GM23338 (cell line): ENCODE results near the gene MAPRE3. TPM values are rescaled to one million over a fixed set of nuclear protein-coding genes. Genes with fewer than 3 reads are reported as not detected.

Experiments used
- ATAC-seq: fragments of 200-7000 bp; cut with Tn5 transposase; 3 replicates; pipeline ENCODE4 v1.9.1; 2020
- DNase-seq: peaks from one replicate; pipeline ENCODE4 v3.0.0-alpha.2; 2015; ENCODE audit warnings: low spot score
- H2AFZ ChIP-seq: fragments of 200-600 bp; sonication (generic); 2 replicates; pipeline ENCODE4 v1.8.0; 2016; ENCODE audit warnings: antibody characterized with exemption, mild to moderate bottlenecking, moderate library complexity
- H3F3A ChIP-seq: fragments of 200-600 bp; sonication (generic); replicated peaks from 2 replicates; pipeline ENCODE4 v1.8.0; 2017; ENCODE audit warnings: antibody characterized with exemption, mixed run types, low read depth
- H3K27ac ChIP-seq: fragments of 200-600 bp; sonication (generic); 2 replicates; pipeline ENCODE4 v1.6.1; 2016; ENCODE audit warnings: low read depth
- H3K27me3 ChIP-seq: fragments of 200-600 bp; sonication (generic); 2 replicates; pipeline ENCODE4 v1.8.0; 2016; ENCODE audit warnings: mild to moderate bottlenecking, mixed run types, moderate library complexity; ENCODE audit not compliant: insufficient read depth
- H3K36me3 ChIP-seq: fragments of 200-600 bp; sonication (generic); 2 replicates; pipeline ENCODE4 v1.8.0; 2016; ENCODE audit warnings: mild to moderate bottlenecking; ENCODE audit not compliant: insufficient read depth
- H3K4me1 ChIP-seq: fragments of 200-600 bp; sonication (generic); 2 replicates; pipeline ENCODE4 v1.8.0; 2016; ENCODE audit warnings: mild to moderate bottlenecking, moderate library complexity; ENCODE audit not compliant: insufficient read depth
- H3K4me2 ChIP-seq: fragments of 200-600 bp; sonication (generic); 2 replicates; pipeline ENCODE4 v1.7.1; 2017; ENCODE audit warnings: mixed run types
- H3K4me3 ChIP-seq: fragments of 200-600 bp; sonication (generic); 2 replicates; pipeline ENCODE4 v1.6.1; 2016; ENCODE audit warnings: mixed run types
- H3K79me2 ChIP-seq: fragments of 200-600 bp; sonication (generic); replicated peaks from 2 replicates; pipeline ENCODE4 v1.8.0; 2017; ENCODE audit warnings: mild to moderate bottlenecking; ENCODE audit not compliant: insufficient read depth
- H3K9me2 ChIP-seq: fragments of 200-600 bp; sonication (generic); 2 replicates; pipeline ENCODE4 v1.8.0; 2017; ENCODE audit not compliant: insufficient read depth
- H4K20me1 ChIP-seq: fragments of 200-600 bp; sonication (generic); replicated peaks from 2 replicates; pipeline ENCODE4 v1.8.0; 2017; ENCODE audit warnings: mild to moderate bottlenecking; ENCODE audit not compliant: insufficient read depth
- H3K27ac Mint-ChIP-seq: 2 replicates; pipeline ENCODE4 v1.8.0; 2020; ENCODE audit warnings: inconsistent platforms, mild to moderate bottlenecking, moderate library complexity, mixed read lengths
- H3K27me3 Mint-ChIP-seq: 3 replicates; pipeline ENCODE4 v1.8.0; 2022; ENCODE audit warnings: low read depth, mild to moderate bottlenecking, moderate library complexity, mixed read lengths, inconsistent platforms; ENCODE audit not compliant: insufficient read depth, poor library complexity
- H3K36me3 Mint-ChIP-seq: 3 replicates; pipeline ENCODE4 v1.8.0; 2021; ENCODE audit warnings: low read depth, mild to moderate bottlenecking, inconsistent platforms, moderate library complexity, mixed read lengths
- H3K4me1 Mint-ChIP-seq: 3 replicates; pipeline ENCODE4 v1.8.0; 2020; ENCODE audit warnings: mild to moderate bottlenecking, inconsistent platforms, mixed read lengths
- H3K4me3 Mint-ChIP-seq: 3 replicates; pipeline ENCODE4 v1.8.0; 2021; ENCODE audit warnings: moderate library complexity, mild to moderate bottlenecking, inconsistent platforms, mixed read lengths
- H3K9me3 Mint-ChIP-seq: 3 replicates; pipeline ENCODE4 v1.8.0; 2020; ENCODE audit warnings: moderate library complexity, mild to moderate bottlenecking, inconsistent platforms, mixed read lengths
- CREB1 ChIP-seq: fragments of 250-450 bp; sonication (Bioruptor Pico); IDR thresholded peaks from 2 replicates; pipeline ENCODE4 v1.5.0; 2020; ENCODE audit warnings: low read depth, mild to moderate bottlenecking, moderate library complexity
- EZH2 ChIP-seq: fragments of 200-600 bp; sonication (generic); IDR thresholded peaks from one replicate; pipeline ENCODE4 v1.8.0; 2017; ENCODE audit warnings: antibody characterized with exemption, mild to moderate bottlenecking, low read depth; ENCODE audit not compliant: unreplicated experiment
- EZH2phosphoT487 ChIP-seq: fragments of 200-600 bp; sonication (generic); IDR thresholded peaks from one replicate; pipeline ENCODE4 v1.8.1; 2018; ENCODE audit warnings: antibody characterized with exemption; ENCODE audit not compliant: unreplicated experiment
- JUNB ChIP-seq: IDR thresholded peaks from one replicate; pipeline ENCODE4 v1.6.1; 2016; ENCODE audit warnings: antibody characterized with exemption; ENCODE audit not compliant: unreplicated experiment
- NANOG ChIP-seq: IDR thresholded peaks from 2 replicates; pipeline ENCODE4 v1.6.1; 2016; ENCODE audit warnings: antibody characterized with exemption, borderline replicate concordance
- POLR2AphosphoS5 ChIP-seq: IDR thresholded peaks from 2 replicates; pipeline ENCODE4 v1.6.1; 2016; ENCODE audit warnings: antibody characterized with exemption, low read depth
- REST ChIP-seq: IDR thresholded peaks from one replicate; pipeline ENCODE4 v1.6.1; 2018; ENCODE audit warnings: antibody characterized with exemption; ENCODE audit not compliant: unreplicated experiment
- STAT1 ChIP-seq: IDR thresholded peaks from one replicate; pipeline ENCODE4 v1.6.1; 2016; ENCODE audit warnings: antibody characterized with exemption; ENCODE audit not compliant: unreplicated experiment
- ZNF114 ChIP-seq: fragments of 250-450 bp; sonication (Bioruptor Pico); IDR thresholded peaks from 2 replicates; pipeline ENCODE4 v1.5.0; 2020; ENCODE audit warnings: mild to moderate bottlenecking, moderate library complexity
- ZNF331 ChIP-seq: fragments of 250-450 bp; sonication (Bioruptor Pico); IDR thresholded peaks from 2 replicates; pipeline ENCODE4 v1.5.0; 2020; ENCODE audit warnings: low read depth, mild to moderate bottlenecking, moderate library complexity
- ZNF462 ChIP-seq: fragments of 250-450 bp; sonication (Bioruptor Pico); IDR thresholded peaks from 2 replicates; pipeline ENCODE4 v1.5.0; 2020; ENCODE audit warnings: mild to moderate bottlenecking, moderate library complexity
- polyA plus RNA-seq: library from polyadenylated mRNA; unstranded; fragments of >200 nt; fragmentation: Nextera tagmentation; extraction: Ambion mirVana; gene quantifications from 2 replicates; pipeline ENCODE4 v1.2.1, GENCODE V29; 2016
- total RNA-seq: library from RNA; depleted of rRNA; stranded (reverse); fragments of >200 nt; shearing (Covaris generic); gene quantifications from 2 replicates; pipeline ENCODE4 v1.2.3, GENCODE V29; 2014
- TF ChIP-seq, protein P1 (sequence below), 2 experiments: fragments of 200-600 bp in 1 of 2; sonication (generic) in 1 of 2; conservative IDR thresholded peaks; 2 replicates each; pipeline versions ENCODE4 v1.5.1 to v1.6.1; 2016 to 2017; ENCODE audit warnings: antibody characterized with exemption in 2 of 2, low read depth in 2 of 2, mild to moderate bottlenecking in 2 of 2, moderate library complexity in 1 of 2
- TF ChIP-seq, protein P2 (sequence below): IDR thresholded peaks from 2 replicates; pipeline ENCODE4 v1.6.1; 2016; ENCODE audit warnings: antibody characterized with exemption

MAPRE3 gene
- total and polyA plus RNA-seq, 2 experiments from 2014 or later = 3.3 to 4.5 TPM

DNA sequence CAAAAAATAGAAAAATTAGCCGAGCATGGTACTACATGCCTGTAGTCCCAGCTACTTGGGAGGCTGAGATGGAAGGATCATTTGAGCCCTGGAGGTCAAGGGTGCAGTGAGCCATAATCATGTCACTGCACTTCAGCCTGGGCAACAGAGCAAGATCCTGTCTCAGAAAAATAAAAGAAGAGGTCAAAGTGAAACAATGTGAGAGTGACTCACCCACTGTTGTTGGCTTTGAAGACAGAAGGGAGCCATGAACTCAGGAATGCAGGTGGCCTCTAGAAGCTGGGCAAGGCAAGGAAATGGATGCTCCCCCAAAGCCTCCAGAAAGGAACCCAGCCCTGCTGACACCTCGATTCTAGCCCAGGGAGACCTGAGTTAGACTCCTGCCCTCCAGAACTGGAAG lies 58.6 kb downstream of the MAPRE3 start:
- Mint-ChIP-seq H3K9me3 (no peaks in the 10 kb centered on the region), H3K4me3 (no peak overlapping the region), H3K4me1 (peaks cover 16% of the 10 kb centered on the region), H3K27ac (no peak overlapping the region), H3K36me3 (peaks cover 5% of the 10 kb centered on the region; the same call in 2 of the 3 replicates), H3K27me3 (peaks cover 14% of the 10 kb centered on the region)
- no peak overlapping the region for H3K4me2 ChIP-seq
- TF ChIP-seq ZNF462 (no peak), REST (no peak), CREB1 (CRISPR knock-in tag) (no peak), JUNB (no peak), NANOG (no peak), POLR2AphosphoS5 (no peak), STAT1 (no peak), ZNF114 (CRISPR knock-in tag) (no peak), ZNF331 (no peak), EZH2phosphoT487 (no peak), EZH2 (no peak)
- TF ChIP-seq, protein P1, sequence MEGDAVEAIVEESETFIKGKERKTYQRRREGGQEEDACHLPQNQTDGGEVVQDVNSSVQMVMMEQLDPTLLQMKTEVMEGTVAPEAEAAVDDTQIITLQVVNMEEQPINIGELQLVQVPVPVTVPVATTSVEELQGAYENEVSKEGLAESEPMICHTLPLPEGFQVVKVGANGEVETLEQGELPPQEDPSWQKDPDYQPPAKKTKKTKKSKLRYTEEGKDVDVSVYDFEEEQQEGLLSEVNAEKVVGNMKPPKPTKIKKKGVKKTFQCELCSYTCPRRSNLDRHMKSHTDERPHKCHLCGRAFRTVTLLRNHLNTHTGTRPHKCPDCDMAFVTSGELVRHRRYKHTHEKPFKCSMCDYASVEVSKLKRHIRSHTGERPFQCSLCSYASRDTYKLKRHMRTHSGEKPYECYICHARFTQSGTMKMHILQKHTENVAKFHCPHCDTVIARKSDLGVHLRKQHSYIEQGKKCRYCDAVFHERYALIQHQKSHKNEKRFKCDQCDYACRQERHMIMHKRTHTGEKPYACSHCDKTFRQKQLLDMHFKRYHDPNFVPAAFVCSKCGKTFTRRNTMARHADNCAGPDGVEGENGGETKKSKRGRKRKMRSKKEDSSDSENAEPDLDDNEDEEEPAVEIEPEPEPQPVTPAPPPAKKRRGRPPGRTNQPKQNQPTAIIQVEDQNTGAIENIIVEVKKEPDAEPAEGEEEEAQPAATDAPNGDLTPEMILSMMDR (conservative IDR thresholded peaks at IDR 0.05; ENCODE audit: low read depth in 2 of 2) = no peak
- TF ChIP-seq, protein P2, sequence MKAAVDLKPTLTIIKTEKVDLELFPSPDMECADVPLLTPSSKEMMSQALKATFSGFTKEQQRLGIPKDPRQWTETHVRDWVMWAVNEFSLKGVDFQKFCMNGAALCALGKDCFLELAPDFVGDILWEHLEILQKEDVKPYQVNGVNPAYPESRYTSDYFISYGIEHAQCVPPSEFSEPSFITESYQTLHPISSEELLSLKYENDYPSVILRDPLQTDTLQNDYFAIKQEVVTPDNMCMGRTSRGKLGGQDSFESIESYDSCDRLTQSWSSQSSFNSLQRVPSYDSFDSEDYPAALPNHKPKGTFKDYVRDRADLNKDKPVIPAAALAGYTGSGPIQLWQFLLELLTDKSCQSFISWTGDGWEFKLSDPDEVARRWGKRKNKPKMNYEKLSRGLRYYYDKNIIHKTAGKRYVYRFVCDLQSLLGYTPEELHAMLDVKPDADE = no peak
- H3K9me2 ChIP-seq = no peaks in the 10 kb centered on the region
- H3K4me3 ChIP-seq = no peak overlapping the region
- no peaks in the 10 kb centered on the region for H3K27me3 ChIP-seq
- H3K36me3 ChIP-seq = no peaks in the 10 kb centered on the region
- DNase-seq (no peak), ATAC-seq (no peak)
- no peak overlapping the region for H3K27ac ChIP-seq
- H3K4me1 ChIP-seq = peaks cover 9% of the 10 kb centered on the region; the same call in 1 of the 2 replicates
- no peaks in the 10 kb centered on the region for H3F3A ChIP-seq
- peaks cover 9% of the 10 kb centered on the region for H3K79me2 ChIP-seq
- no peak overlapping the region for H2AFZ ChIP-seq
- no peaks in the 10 kb centered on the region; the same call in 1 of the 2 replicates for H4K20me1 ChIP-seq
